MM.1S (cell line): Measurements from ENCODE around the gene GEMIN2.
"Not testable (repeated sequence)": the region's sequence is repeated elsewhere in the genome, so short reads cannot be mapped to it uniquely, and the experiment has no call there.

Experiments used
- DNase-seq: peaks from one replicate; pipeline ENCODE4 v3.0.0-alpha.2; 2015
- H2AFZ ChIP-seq: fragments of 300-600 bp; sonication (generic); 2 replicates; pipeline ENCODE4 v1.6.0; 2016; ENCODE audit warnings: antibody characterized with exemption, low read length
- H3F3A ChIP-seq: fragments of 300-600 bp; sonication (generic); 2 replicates; pipeline ENCODE4 v1.6.1; 2016; ENCODE audit warnings: mild to moderate bottlenecking, antibody characterized with exemption, low read length, moderate library complexity, mixed read lengths; ENCODE audit not compliant: insufficient read depth
- H3K27ac ChIP-seq: fragments of 300-600 bp; sonication (generic); 2 replicates; pipeline ENCODE4 v1.5.1; 2016; ENCODE audit warnings: mild to moderate bottlenecking, low read length
- H3K27me3 ChIP-seq: fragments of 300-600 bp; sonication (generic); replicated peaks from 2 replicates; pipeline ENCODE4 v1.6.0; 2016; ENCODE audit warnings: low read length; ENCODE audit not compliant: insufficient read depth
- H3K36me3 ChIP-seq: fragments of 300-600 bp; sonication (generic); replicated peaks from 2 replicates; pipeline ENCODE4 v1.6.1; 2016; ENCODE audit warnings: mild to moderate bottlenecking, low read length, mixed read lengths; ENCODE audit not compliant: insufficient read depth
- H3K4me1 ChIP-seq: fragments of 300-600 bp; sonication (generic); 2 replicates; pipeline ENCODE4 v1.6.1; 2016; ENCODE audit warnings: low read length, mixed read lengths
- H3K4me2 ChIP-seq: fragments of 300-600 bp; sonication (generic); 2 replicates; pipeline ENCODE4 v1.6.0; 2016; ENCODE audit warnings: low read depth, low read length
- H3K4me3 ChIP-seq: fragments of 300-600 bp; sonication (generic); 2 replicates; pipeline ENCODE4 v1.5.1; 2016; ENCODE audit warnings: low read length, mixed read lengths
- H3K79me2 ChIP-seq: fragments of 300-600 bp; sonication (generic); 2 replicates; pipeline ENCODE4 v1.6.1; 2016; ENCODE audit warnings: mixed run types, low read length, mixed read lengths
- H3K9ac ChIP-seq: fragments of 300-600 bp; sonication (generic); 2 replicates; pipeline ENCODE4 v1.6.1; 2016; ENCODE audit warnings: low read length, mixed read lengths
- H3K9me2 ChIP-seq: fragments of 300-600 bp; sonication (generic); replicated peaks from 2 replicates; pipeline ENCODE4 v1.6.1; 2016; ENCODE audit warnings: mild to moderate bottlenecking, low read length, mixed read lengths; ENCODE audit not compliant: insufficient read depth
- H3K9me3 ChIP-seq: fragments of 300-600 bp; sonication (generic); replicated peaks from 2 replicates; pipeline ENCODE4 v1.6.1; 2016; ENCODE audit warnings: mild to moderate bottlenecking, low read length, mixed read lengths; ENCODE audit not compliant: insufficient read depth
- H4K20me1 ChIP-seq: fragments of 300-600 bp; sonication (generic); 2 replicates; pipeline ENCODE4 v1.6.1; 2016; ENCODE audit warnings: mild to moderate bottlenecking, low read length, moderate library complexity, mixed read lengths; ENCODE audit not compliant: insufficient read depth
- CTCF ChIP-seq: fragments of 300-600 bp; sonication (generic); IDR thresholded peaks from 2 replicates; pipeline ENCODE4 v1.5.1; 2016; ENCODE audit warnings: antibody characterized with exemption, low read length, mixed read lengths
- EZH2 ChIP-seq: fragments of 300-600 bp; sonication (generic); optimal IDR thresholded peaks from 2 replicates; pipeline ENCODE3; 2017; ENCODE audit warnings: low read depth, mild to moderate bottlenecking, antibody characterized with exemption, low read length, mixed read lengths
- EZH2phosphoT487 ChIP-seq: fragments of 300-600 bp; sonication (generic); IDR thresholded peaks from 2 replicates; pipeline ENCODE4 v1.6.1; 2018; ENCODE audit warnings: antibody characterized with exemption, low read length

Gene GEMIN2

GRCh38 chr14:39182770-39183684 is 68.9 kb downstream of the GEMIN2 start:
- Histone ChIP-seq H3F3A (no peaks in the 10 kb centered on the region), H3K9ac (no peak overlapping the region), H3K9me3 (no peaks in the 10 kb centered on the region), H3K36me3 (no peaks in the 10 kb centered on the region; the same call in 1 of the 2 replicates), H3K4me2 (no peak overlapping the region), H3K4me3 (no peak overlapping the region), H3K79me2 (no peaks in the 10 kb centered on the region), H2AFZ (no peak overlapping the region), H4K20me1 (no peaks in the 10 kb centered on the region), H3K27ac (no peak overlapping the region), H3K27me3 (no peaks in the 10 kb centered on the region), H3K4me1 (no peaks in the 10 kb centered on the region), H3K9me2 (no peaks in the 10 kb centered on the region)
- no peak for DNase-seq
- TF ChIP-seq CTCF (no peak), EZH2 (no peak), EZH2phosphoT487 (no peak)

- H3K4me3 ChIP-seq, H3K36me3 ChIP-seq, H3K27ac ChIP-seq, H4K20me1 ChIP-seq, H2AFZ ChIP-seq, H3K4me1 ChIP-seq, H3K79me2 ChIP-seq, H3F3A ChIP-seq, H3K4me2 ChIP-seq, H3K27me3 ChIP-seq, DNase-seq, H3K9ac ChIP-seq, H3K9me3 ChIP-seq, H3K9me2 ChIP-seq: not testable (repeated sequence)
Observed at GRCh38 chr14:39183685-39184003, 69.5 kb downstream of the GEMIN2 start.

GRCh38 chr14:39184628-39185255 is 70.6 kb downstream of the GEMIN2 start:
- no peak overlapping the region for H3K4me2 ChIP-seq
- no peaks in the 10 kb centered on the region; the same call in 1 of the 2 replicates for H3K36me3 ChIP-seq
- no peaks in the 10 kb centered on the region for H3K9me2 ChIP-seq
- no peaks in the 10 kb centered on the region for H3F3A ChIP-seq
- H3K4me3 ChIP-seq: no peak overlapping the region
- H3K4me1 ChIP-seq: no peaks in the 10 kb centered on the region
- H2AFZ ChIP-seq: no peak overlapping the region
- H3K9me3 ChIP-seq: no peaks in the 10 kb centered on the region
- TF ChIP-seq EZH2phosphoT487 (no peak), CTCF (no peak), EZH2 (no peak)
- H3K27me3 ChIP-seq: no peaks in the 10 kb centered on the region
- no peak for DNase-seq
- H3K79me2 ChIP-seq: no peaks in the 10 kb centered on the region
- no peaks in the 10 kb centered on the region for H4K20me1 ChIP-seq
- no peak overlapping the region for H3K9ac ChIP-seq
- H3K27ac ChIP-seq: no peak overlapping the region
